ENCODE measurements around the gene CXorf58. TPM values are rescaled to one million over a fixed set of nuclear protein-coding genes. Genes with fewer than 3 reads are reported as not detected.

CXorf58 gene
- total and polyA plus RNA-seq, 2 of the 13 experiments (the other 11 are each of a cell fraction or from before 2014, with no cell fraction given) = not detected

DNA sequence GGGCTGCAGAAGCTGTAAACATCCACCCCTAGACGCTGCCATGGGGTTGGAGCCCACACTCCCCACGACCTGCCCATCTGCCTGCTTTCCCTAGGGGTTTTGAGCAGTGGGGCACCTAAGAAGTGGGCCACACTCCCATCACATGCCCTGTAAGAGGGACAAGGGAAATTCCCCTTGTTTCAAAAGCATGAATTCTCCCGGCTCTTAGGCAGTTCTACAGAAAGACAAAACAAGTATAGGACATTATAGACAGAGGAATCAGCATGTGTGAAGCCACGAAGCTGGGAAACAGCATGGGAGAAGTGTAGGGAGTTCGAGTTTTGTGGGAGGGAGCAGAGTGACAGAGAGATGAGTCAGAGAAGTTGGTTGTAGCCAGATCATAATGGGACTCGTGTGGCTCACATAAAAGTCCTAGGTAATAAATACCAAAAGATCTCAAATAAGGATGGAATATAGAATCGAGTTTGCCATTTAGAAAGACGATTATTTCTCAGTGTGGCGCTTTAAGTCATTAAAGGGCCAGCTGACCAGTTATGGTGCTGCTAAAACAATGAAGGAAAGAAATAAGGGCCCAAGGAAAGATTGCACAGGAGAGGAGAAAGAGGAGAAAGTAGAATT is 24.0 kb upstream of the CXorf58 start:
- Histone ChIP-seq H2AFZ (ENCODE audit: low read length) (peak overlapping the region; percentile 42), H3K4me3 (replicated peaks in 1 of 3; ENCODE audit: insufficient read depth in 1 of 3, low read depth in 2 of 3, low read length in 3 of 3) (no peak overlapping the region), H3K27me3 (ENCODE audit: control insufficient read depth in 1 of 2, insufficient read depth in 2 of 2, low read length in 2 of 2) (no peaks in the 10 kb centered on the region), H3K36me3 (replicated peaks in 1 of 2; ENCODE audit: control insufficient read depth in 1 of 2, insufficient read depth in 2 of 2, low read length in 2 of 2) (no peaks in the 10 kb centered on the region), H4K20me1 (ENCODE audit: insufficient read depth, low read length) (no peaks in the 10 kb centered on the region), H3K27ac (ENCODE audit: extremely low read length, insufficient read depth, low read length) (peak overlapping the region; percentile 57), H3K9me3 (ENCODE audit: low read length) (no peaks in the 10 kb centered on the region), H3K4me1 (ENCODE audit: insufficient read depth, low read length) (peaks cover 39% of the 10 kb centered on the region), H3K79me2 (ENCODE audit: insufficient read depth, low read length) (no peaks in the 10 kb centered on the region), H3K4me2 (ENCODE audit: low read depth, low read length) (no peak overlapping the region; the same call in 1 of the 2 replicates), H3K9ac (ENCODE audit: insufficient read depth, low read depth, low read length) (no peak overlapping the region)
- ATAC-seq (peak; percentile 60), DNase-seq (ENCODE audit: low spot score) (peak; percentile 31), FAIRE-seq (no peak)
- CTCF ChIA-PET (ENCODE audit: low intra/inter-chr PET ratio, low total read pairs) = no interaction called here
- 36% methylated on average over 7 of the region's 9 CpGs for WGBS (ENCODE audit: low lambda C conversion rate)
- POLR2A ChIA-PET = interaction anchor here (1.2 to 2.7 kb wide), 2 partner anchors 17 to 101 kb away, joined by 4 to 6 read pairs; partner anchors contain the start of gene SAT1
- intact Hi-C loops (cut with micrococcal nuclease; ENCODE audit: unreplicated experiment) = no loop called here
- BruUV-seq (replicated peaks) = no TSS peak
- in situ Hi-C loops (cut with HindIII; ENCODE audit: extremely low pct_ligation_motif_present, low pct_unique_long_range_greater_than_20kb) = no loop called here
- TF ChIP-seq ZNF557 (CRISPR knock-in tag; IDR thresholded peaks at IDR 0.05) (no peak), FOSL1 (CRISPR knock-in tag; IDR thresholded peaks at IDR 0.05; ENCODE audit: borderline replicate concordance) (no peak), ZNF703 (CRISPR knock-in tag; IDR thresholded peaks at IDR 0.05; ENCODE audit: borderline replicate concordance) (no peak), ZNF556 (CRISPR knock-in tag; IDR thresholded peaks at IDR 0.05; ENCODE audit: borderline replicate concordance) (no peak), TBX2 (CRISPR knock-in tag; IDR thresholded peaks at IDR 0.05; ENCODE audit: borderline replicate concordance) (no peak)
- TF ChIP-seq, protein P1, sequence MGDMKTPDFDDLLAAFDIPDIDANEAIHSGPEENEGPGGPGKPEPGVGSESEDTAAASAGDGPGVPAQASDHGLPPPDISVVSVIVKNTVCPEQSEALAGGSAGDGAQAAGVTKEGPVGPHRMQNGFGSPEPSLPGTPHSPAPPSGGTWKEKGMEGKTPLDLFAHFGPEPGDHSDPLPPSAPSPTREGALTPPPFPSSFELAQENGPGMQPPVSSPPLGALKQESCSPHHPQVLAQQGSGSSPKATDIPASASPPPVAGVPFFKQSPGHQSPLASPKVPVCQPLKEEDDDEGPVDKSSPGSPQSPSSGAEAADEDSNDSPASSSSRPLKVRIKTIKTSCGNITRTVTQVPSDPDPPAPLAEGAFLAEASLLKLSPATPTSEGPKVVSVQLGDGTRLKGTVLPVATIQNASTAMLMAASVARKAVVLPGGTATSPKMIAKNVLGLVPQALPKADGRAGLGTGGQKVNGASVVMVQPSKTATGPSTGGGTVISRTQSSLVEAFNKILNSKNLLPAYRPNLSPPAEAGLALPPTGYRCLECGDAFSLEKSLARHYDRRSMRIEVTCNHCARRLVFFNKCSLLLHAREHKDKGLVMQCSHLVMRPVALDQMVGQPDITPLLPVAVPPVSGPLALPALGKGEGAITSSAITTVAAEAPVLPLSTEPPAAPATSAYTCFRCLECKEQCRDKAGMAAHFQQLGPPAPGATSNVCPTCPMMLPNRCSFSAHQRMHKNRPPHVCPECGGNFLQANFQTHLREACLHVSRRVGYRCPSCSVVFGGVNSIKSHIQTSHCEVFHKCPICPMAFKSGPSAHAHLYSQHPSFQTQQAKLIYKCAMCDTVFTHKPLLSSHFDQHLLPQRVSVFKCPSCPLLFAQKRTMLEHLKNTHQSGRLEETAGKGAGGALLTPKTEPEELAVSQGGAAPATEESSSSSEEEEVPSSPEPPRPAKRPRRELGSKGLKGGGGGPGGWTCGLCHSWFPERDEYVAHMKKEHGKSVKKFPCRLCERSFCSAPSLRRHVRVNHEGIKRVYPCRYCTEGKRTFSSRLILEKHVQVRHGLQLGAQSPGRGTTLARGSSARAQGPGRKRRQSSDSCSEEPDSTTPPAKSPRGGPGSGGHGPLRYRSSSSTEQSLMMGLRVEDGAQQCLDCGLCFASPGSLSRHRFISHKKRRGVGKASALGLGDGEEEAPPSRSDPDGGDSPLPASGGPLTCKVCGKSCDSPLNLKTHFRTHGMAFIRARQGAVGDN (CRISPR knock-in tag; IDR thresholded peaks at IDR 0.05) = peak; percentile 12; the same call in 1 of the 2 replicates
- TF ChIP-seq, protein P2, sequence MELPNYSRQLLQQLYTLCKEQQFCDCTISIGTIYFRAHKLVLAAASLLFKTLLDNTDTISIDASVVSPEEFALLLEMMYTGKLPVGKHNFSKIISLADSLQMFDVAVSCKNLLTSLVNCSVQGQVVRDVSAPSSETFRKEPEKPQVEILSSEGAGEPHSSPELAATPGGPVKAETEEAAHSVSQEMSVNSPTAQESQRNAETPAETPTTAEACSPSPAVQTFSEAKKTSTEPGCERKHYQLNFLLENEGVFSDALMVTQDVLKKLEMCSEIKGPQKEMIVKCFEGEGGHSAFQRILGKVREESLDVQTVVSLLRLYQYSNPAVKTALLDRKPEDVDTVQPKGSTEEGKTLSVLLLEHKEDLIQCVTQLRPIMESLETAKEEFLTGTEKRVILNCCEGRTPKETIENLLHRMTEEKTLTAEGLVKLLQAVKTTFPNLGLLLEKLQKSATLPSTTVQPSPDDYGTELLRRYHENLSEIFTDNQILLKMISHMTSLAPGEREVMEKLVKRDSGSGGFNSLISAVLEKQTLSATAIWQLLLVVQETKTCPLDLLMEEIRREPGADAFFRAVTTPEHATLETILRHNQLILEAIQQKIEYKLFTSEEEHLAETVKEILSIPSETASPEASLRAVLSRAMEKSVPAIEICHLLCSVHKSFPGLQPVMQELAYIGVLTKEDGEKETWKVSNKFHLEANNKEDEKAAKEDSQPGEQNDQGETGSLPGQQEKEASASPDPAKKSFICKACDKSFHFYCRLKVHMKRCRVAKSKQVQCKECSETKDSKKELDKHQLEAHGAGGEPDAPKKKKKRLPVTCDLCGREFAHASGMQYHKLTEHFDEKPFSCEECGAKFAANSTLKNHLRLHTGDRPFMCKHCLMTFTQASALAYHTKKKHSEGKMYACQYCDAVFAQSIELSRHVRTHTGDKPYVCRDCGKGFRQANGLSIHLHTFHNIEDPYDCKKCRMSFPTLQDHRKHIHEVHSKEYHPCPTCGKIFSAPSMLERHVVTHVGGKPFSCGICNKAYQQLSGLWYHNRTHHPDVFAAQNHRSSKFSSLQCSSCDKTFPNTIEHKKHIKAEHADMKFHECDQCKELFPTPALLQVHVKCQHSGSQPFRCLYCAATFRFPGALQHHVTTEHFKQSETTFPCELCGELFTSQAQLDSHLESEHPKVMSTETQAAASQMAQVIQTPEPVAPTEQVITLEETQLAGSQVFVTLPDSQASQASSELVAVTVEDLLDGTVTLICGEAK (IDR thresholded peaks at IDR 0.05) = no peak
- TF ChIP-seq, protein P2 (CRISPR knock-in tag; IDR thresholded peaks at IDR 0.05) = no peak
- TF ChIP-seq, protein P3, sequence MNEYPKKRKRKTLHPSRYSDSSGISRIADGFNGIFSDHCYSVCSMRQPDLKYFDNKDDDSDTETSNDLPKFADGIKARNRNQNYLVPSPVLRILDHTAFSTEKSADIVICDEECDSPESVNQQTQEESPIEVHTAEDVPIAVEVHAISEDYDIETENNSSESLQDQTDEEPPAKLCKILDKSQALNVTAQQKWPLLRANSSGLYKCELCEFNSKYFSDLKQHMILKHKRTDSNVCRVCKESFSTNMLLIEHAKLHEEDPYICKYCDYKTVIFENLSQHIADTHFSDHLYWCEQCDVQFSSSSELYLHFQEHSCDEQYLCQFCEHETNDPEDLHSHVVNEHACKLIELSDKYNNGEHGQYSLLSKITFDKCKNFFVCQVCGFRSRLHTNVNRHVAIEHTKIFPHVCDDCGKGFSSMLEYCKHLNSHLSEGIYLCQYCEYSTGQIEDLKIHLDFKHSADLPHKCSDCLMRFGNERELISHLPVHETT (CRISPR knock-in tag; conservative IDR thresholded peaks at IDR 0.05) = no peak
